HEK293T (cell line): ENCODE results near the gene ZNF578.
"Not testable (repeated sequence)": the region's sequence is repeated elsewhere in the genome, so short reads cannot be mapped to it uniquely, and the experiment has no call there.

ENCODE experiments used
- ELF4 ChIP-seq: fragments of 450-650 bp; IDR thresholded peaks from 2 replicates; pipeline ENCODE4 v1.6.1; 2017; ENCODE audit warnings: antibody characterized with exemption
- NFRKB ChIP-seq: fragments of 450-650 bp; IDR thresholded peaks from 2 replicates; pipeline ENCODE4 v1.6.1; 2016; ENCODE audit warnings: mild to moderate bottlenecking, moderate library complexity
- SUZ12 ChIP-seq: fragments of 450-650 bp; IDR thresholded peaks from 2 replicates; pipeline ENCODE4 v1.6.1; 2016; ENCODE audit warnings: mild to moderate bottlenecking
- TARDBP ChIP-seq: fragments of 450-650 bp; IDR thresholded peaks from 2 replicates; pipeline ENCODE4 v1.6.1; 2016

- TF ChIP-seq TARDBP, ELF4, NFRKB, SUZ12: not testable (repeated sequence)
These were observed 87.8 kb downstream of the ZNF578 start for GRCh38 chr19:52541176-52541575.
